Common myeloid progenitor, CD34-positive (primary cell): ENCODE results near the gene ATP6V0D1.

Source experiments
- CTCF ChIA-PET: fragments of 350-600 bp; sonication (Branson Sonifier 250); formaldehyde crosslinking; loops from one replicate; lab custom pipeline; 2021; ENCODE audit warnings: antibody characterized with exemption; lab: Charles Lee
- POLR2A ChIA-PET: fragments of 350-600 bp; sonication (Branson Sonifier 250); formaldehyde crosslinking; loops from one replicate; lab custom pipeline; 2021; ENCODE audit warnings: antibody characterized with exemption; lab: Charles Lee
- DNase-seq, 3 donors: peaks; one replicate each; pipeline versions ENCODE4 v3.0.0 to v3.0.0-alpha.2; 2013
- H3K27ac ChIP-seq, 2 experiments: 1 replicate in 1 of 2; 2 replicates in 1 of 2; pipeline ENCODE4 v1.7.0; 2013; ENCODE audit warnings: inconsistent platforms in 2 of 2, low read length in 2 of 2, mild to moderate bottlenecking in 2 of 2, low read depth in 1 of 2, moderate library complexity in 1 of 2; ENCODE audit not compliant: severe bottlenecking in 2 of 2, insufficient read depth in 1 of 2, poor library complexity in 1 of 2
- H3K27me3 ChIP-seq, 5 experiments: replicated peaks in 2 of 5; 1 replicate in 3 of 5; 2 replicates in 2 of 5; pipeline versions ENCODE4 v1.6.1 to v1.7.0; 2013; ENCODE audit warnings: low read length in 4 of 5, mild to moderate bottlenecking in 2 of 5, moderate library complexity in 2 of 5, inconsistent platforms in 1 of 5; ENCODE audit not compliant: insufficient read depth in 5 of 5, control insufficient read depth in 4 of 5
- H3K36me3 ChIP-seq, 4 experiments: 1 replicate in 2 of 4; 2 replicates in 2 of 4; pipeline versions ENCODE4 v1.6.1 to v1.7.0; 2013; ENCODE audit warnings: low read length in 3 of 4, control low read depth in 1 of 4, mild to moderate bottlenecking in 1 of 4; ENCODE audit not compliant: control insufficient read depth in 4 of 4, insufficient read depth in 4 of 4
- H3K4me1 ChIP-seq, 4 experiments: 1 replicate in 3 of 4; 2 replicates in 1 of 4; pipeline versions ENCODE4 v1.6.1 to v1.7.1; 2013; ENCODE audit warnings: low read length in 3 of 4, mild to moderate bottlenecking in 3 of 4, control low read depth in 1 of 4, inconsistent platforms in 1 of 4, moderate library complexity in 1 of 4; ENCODE audit not compliant: control insufficient read depth in 4 of 4, insufficient read depth in 4 of 4; ENCODE audit errors: control extremely low read depth in 1 of 4
- H3K4me3 ChIP-seq, 7 experiments: 1 replicate in 4 of 7; 2 replicates in 3 of 7; pipeline versions ENCODE4 v1.5.1 to v1.7.0; 2013; ENCODE audit warnings: mild to moderate bottlenecking in 7 of 7, low read length in 6 of 7, moderate library complexity in 6 of 7, inconsistent platforms in 2 of 7, low read depth in 2 of 7, control low read depth in 1 of 7; ENCODE audit not compliant: insufficient read depth in 4 of 7, control insufficient read depth in 1 of 7; ENCODE audit errors: extremely low read depth in 1 of 7
- H3K9me3 ChIP-seq, 5 experiments: 1 replicate in 4 of 5; 2 replicates in 1 of 5; pipeline versions ENCODE4 v1.6.1 to v1.7.1; 2013; ENCODE audit warnings: low read length in 4 of 5, mild to moderate bottlenecking in 2 of 5, inconsistent platforms in 1 of 5, low read depth in 1 of 5, moderate library complexity in 1 of 5; ENCODE audit not compliant: control insufficient read depth in 4 of 5, insufficient read depth in 2 of 5; ENCODE audit errors: control extremely low read depth in 1 of 5
- WGBS: methylation state at CpG from one replicate; pipeline ENCODE4 v1.1.5; 2013; ENCODE audit not compliant: insufficient coverage; 5-methylcytosine and 5-hydroxymethylcytosine counted together

ATP6V0D1 gene

DNA sequence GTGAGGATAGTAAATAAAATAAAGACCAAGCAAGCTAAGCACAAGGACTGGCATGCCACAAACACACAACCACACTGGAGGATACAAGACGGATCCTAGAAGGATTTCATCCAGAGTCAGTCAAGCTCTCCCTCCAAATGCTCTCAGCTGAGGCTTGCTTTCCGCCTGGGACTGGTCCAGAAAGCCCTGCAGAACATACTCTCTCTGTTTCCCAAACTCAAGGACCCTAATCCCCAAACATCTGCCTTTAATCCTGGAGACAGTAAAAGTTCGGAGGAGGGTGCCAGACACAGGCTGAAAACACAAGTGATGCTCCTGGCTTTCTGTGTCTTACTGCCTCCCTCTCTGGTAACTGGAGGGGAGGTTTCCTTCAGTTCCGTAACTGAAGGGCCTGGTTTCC, 55.4 kb downstream of the ATP6V0D1 start:
- Histone ChIP-seq H3K4me3 (no peak overlapping the region), H3K9me3 (no peaks in the 10 kb centered on the region), H3K36me3 (no peaks in the 10 kb centered on the region), H3K4me1 (peaks cover 0 to 5% (median 4%) of the 10 kb centered on the region in 4 experiments), H3K27ac (no peak overlapping the region), H3K27me3 (peaks cover 2 to 46% (median 25%) of the 10 kb centered on the region in 5 experiments)
- 92% methylated on average over 3 of the region's 4 CpGs for WGBS
- ChIA-PET POLR2A (no interaction called here), CTCF (interaction anchor here (0.9 to 10.0 kb wide), 10 partner anchors 10 to 38 kb away, joined by 3 to 149 read pairs (median 4); partner anchors contain the start of gene ZDHHC1)
- no peak for DNase-seq

DNA sequence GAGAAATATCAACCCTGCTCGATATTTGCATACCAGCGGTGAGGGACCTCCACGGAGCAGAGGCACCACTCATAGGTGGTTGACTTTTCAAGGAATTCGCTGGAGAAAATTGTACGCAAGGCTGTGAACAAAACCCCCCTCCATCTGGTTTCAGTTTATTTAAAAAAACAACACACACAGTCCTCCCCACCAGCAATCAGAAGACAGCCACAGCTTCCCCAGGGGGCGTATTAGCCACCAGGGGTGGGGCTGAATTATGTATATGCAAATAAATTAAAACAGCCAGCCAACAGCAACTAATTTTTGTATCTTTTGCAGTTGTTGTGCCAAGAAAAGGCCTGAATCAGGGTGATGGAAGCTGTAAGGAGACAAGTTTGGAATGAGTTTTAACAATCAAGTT, 55.9 kb downstream of the ATP6V0D1 start:
- CTCF ChIA-PET: interaction anchor here (0.9 to 10.0 kb wide), 9 partner anchors 10 to 39 kb away, joined by 3 to 149 read pairs (median 6); partner anchors contain the start of gene ZDHHC1
- Histone ChIP-seq H3K27ac (no peak overlapping the region), H3K4me3 (no peak overlapping the region), H3K36me3 (no peaks in the 10 kb centered on the region), H3K4me1 (peaks cover 0 to under 1% (median 0%) of the 10 kb centered on the region in 4 experiments), H3K9me3 (no peaks in the 10 kb centered on the region), H3K27me3 (peaks cover 2 to 41% (median 25%) of the 10 kb centered on the region in 5 experiments)
- no peak for DNase-seq
- WGBS: 85% methylated on average over 4 of the region's 6 CpGs
- POLR2A ChIA-PET: no interaction called here

DNA sequence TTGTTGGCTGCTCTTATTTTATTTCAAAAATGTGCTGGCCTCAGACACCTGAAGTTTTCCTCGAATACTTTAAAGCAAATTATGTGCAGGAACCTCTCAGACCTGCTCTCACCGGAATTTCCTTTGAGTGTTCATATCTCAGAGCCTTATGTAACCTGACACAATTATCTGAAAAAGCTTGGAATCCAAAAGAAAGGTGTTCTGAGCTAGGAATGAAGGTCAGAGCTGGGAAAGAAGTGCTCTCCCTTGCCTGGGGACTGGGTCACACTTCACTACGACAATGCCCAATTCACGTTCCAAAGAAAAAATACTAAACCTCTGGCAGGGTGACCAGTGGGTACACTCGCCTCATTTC, 56.7 kb downstream of the ATP6V0D1 start:
- no peaks in the 10 kb centered on the region for H3K9me3 ChIP-seq
- H3K36me3 ChIP-seq: no peaks in the 10 kb centered on the region
- no peak overlapping the region for H3K27ac ChIP-seq
- ChIA-PET POLR2A (no interaction called here), CTCF (interaction anchor here (1.9 to 10.0 kb wide), 6 partner anchors 9 to 39 kb away, joined by 4 to 149 read pairs (median 28); partner anchors contain the start of gene ZDHHC1)
- peaks cover 2 to 32% (median 18%) of the 10 kb centered on the region in 5 experiments for H3K27me3 ChIP-seq
- H3K4me1 ChIP-seq: no peaks in the 10 kb centered on the region
- H3K4me3 ChIP-seq: no peak overlapping the region
- no peak for DNase-seq
- WGBS: 73% methylated on average over 5 of the region's 5 CpGs

DNA sequence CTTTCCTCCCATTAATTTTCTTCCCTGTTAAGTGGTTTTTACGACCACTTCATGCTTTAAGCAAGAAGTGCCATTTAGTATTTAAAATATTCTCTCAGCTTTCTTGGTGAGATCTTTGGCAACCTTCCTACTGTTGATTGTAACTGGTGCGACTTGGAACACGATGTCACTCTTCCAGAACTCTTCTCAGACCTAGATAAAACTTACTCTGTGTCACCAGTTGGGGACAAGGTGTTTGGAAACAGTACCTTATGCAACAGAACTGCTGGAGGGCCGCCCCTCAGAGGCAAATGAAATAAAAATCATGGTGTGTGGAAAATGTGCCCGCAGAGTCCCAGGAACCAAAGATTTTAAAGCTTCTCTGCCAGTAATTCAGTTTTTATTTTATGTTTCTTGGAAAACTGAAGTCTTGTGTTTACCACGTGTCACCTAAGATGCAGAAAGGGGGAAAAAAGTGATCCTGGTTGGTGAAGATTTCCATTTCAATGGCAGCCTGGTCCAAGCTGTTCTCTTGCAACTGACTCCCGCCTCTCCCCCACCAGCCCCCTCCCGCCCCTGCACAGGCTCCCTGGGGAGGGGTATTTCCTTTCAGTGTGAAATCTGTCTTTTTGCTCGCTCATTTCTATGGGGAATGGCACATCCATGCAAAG, 57.2 kb downstream of the ATP6V0D1 start:
- Histone ChIP-seq H3K9me3 (no peaks in the 10 kb centered on the region), H3K27me3 (peaks cover 2 to 27% (median 13%) of the 10 kb centered on the region in 5 experiments), H3K4me1 (no peaks in the 10 kb centered on the region), H3K36me3 (no peaks in the 10 kb centered on the region), H3K4me3 (no peak overlapping the region), H3K27ac (no peak overlapping the region)
- CTCF ChIA-PET: interaction anchor here (1.9 to 10.0 kb wide), 5 partner anchors 12 to 40 kb away, joined by 4 to 149 read pairs (median 22); no protein-coding TSS in a partner anchor
- no peak for DNase-seq
- POLR2A ChIA-PET: no interaction called here
- 69% methylated on average over 4 of the region's 9 CpGs for WGBS

DNA sequence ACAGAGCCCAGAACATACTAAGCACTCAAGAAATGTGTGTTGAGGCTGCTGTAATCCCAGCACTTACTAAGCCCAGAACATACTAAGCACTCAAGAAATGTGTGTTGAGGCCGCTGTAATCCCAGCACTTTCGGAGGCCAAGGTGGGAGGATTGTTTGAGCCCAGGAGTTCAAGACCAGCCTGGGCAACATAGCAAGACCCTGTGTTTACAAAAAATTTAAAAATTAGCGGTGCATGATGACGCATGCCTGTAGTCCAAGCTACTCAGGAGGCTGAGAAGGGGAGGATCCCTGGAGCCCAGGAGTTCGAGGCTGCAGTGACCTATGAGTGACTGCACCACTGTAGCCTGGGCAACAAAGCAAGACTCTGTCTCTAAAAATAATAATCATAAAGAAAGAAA, 57.9 kb downstream of the ATP6V0D1 start:
- WGBS: 98% methylated on average over 4 of the region's 5 CpGs
- no peak overlapping the region for H3K4me3 ChIP-seq
- peaks cover 2 to 21% (median 13%) of the 10 kb centered on the region in 5 experiments for H3K27me3 ChIP-seq
- H3K36me3 ChIP-seq: no peaks in the 10 kb centered on the region
- DNase-seq: no peak
- ChIA-PET POLR2A (no interaction called here), CTCF (interaction anchor here (1.9 to 10.0 kb wide), 2 partner anchors 12 to 41 kb away, joined by 4 to 149 read pairs; no protein-coding TSS in a partner anchor)
- H3K9me3 ChIP-seq: no peaks in the 10 kb centered on the region
- no peaks in the 10 kb centered on the region for H3K4me1 ChIP-seq
- H3K27ac ChIP-seq: no peak overlapping the region

DNA sequence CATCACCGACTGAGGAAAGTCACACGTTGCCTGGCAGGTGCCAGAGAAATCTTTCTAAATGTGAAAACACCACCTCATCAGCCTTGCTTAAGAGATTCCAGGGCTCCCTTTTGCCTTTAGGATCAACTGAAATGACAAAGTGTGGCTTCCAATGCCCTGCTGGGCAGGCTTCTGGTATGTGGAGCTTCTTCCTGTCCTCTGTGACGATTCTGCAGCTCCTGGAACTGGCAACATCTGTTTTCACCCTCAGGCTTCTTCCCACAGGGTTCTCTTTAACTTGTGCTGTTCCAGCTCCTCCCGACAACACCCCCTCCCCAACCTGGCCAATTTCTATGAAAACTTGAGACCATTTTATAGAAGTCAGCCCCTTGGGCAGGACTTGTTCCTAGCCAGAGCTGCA, 59.9 kb downstream of the ATP6V0D1 start:
- Histone ChIP-seq H3K36me3 (no peaks in the 10 kb centered on the region), H3K27me3 (peaks cover 2 to 14% (median 8%) of the 10 kb centered on the region in 5 experiments), H3K9me3 (no peaks in the 10 kb centered on the region), H3K27ac (no peak overlapping the region), H3K4me3 (no peak overlapping the region), H3K4me1 (peaks cover 0 to 8% (median 7%) of the 10 kb centered on the region in 4 experiments)
- DNase-seq: no peak
- POLR2A ChIA-PET: interaction anchor here (0.7 kb wide), 1 partner anchor 513 kb away, joined by 3 read pairs; no protein-coding TSS in a partner anchor
- 95% methylated on average over 4 of the region's 4 CpGs for WGBS
- CTCF ChIA-PET: interaction anchor here (1.0 to 10.0 kb wide), 8 partner anchors 8 to 100 kb away, joined by 3 to 149 read pairs (median 4); partner anchors contain the start of genes HSD11B2 and TPPP3

DNA sequence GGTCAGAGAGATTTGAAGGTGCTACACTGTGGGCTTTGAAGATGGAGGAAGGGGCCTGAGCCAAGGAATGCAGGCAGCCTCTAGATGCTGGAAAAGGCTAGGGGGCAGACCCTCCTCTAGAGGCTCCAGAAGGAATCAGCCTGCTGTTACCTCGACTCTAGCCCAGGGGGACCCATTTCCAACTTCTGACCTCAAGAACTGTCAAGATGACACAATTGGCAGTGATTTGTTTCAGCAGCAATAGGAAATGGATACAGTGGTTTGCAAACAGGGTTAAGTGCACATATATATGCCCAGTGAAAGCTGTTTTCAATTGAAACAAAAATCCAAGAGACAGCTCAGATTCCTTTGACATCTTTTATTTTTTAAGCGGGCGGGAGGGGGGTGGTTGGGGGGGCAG, 61.0 kb downstream of the ATP6V0D1 start:
- H3K27me3 ChIP-seq: peaks cover 2 to 6% (median 5%) of the 10 kb centered on the region in 5 experiments
- no peak overlapping the region for H3K27ac ChIP-seq
- ChIA-PET POLR2A (interaction anchor here (0.6 kb wide), 1 partner anchor 51 kb away, joined by 3 read pairs; no protein-coding TSS in a partner anchor), CTCF (interaction anchor here (1.0 to 10.0 kb wide), 4 partner anchors 9 to 44 kb away, joined by 3 to 149 read pairs (median 6); partner anchors contain the start of genes HSD11B2 and TPPP3)
- H3K4me3 ChIP-seq: no peak overlapping the region
- no peaks in the 10 kb centered on the region for H3K9me3 ChIP-seq
- peak in 2 of 3 donors; percentile 14 to 15 for DNase-seq
- WGBS: 57% methylated on average over 1 of the region's 3 CpGs
- H3K4me1 ChIP-seq: peaks cover 0 to 14% (median 12%) of the 10 kb centered on the region in 4 experiments
- H3K36me3 ChIP-seq: no peaks in the 10 kb centered on the region
